Stomach smooth muscle (tissue), 2 donors: Measurements from ENCODE around the gene TMEM52.

Experiments
- H3K27ac ChIP-seq: one replicate; pipeline ENCODE4 v1.7.0; 2013; ENCODE audit warnings: mild to moderate bottlenecking, low read length, inconsistent platforms
- H3K27me3 ChIP-seq, 2 donors: one replicate each; pipeline ENCODE4 v1.7.0; 2013; ENCODE audit warnings: low read length in 2 of 2; ENCODE audit not compliant: insufficient read depth in 2 of 2, control insufficient read depth in 1 of 2
- H3K36me3 ChIP-seq, 2 donors: one replicate each; pipeline ENCODE4 v1.7.0; 2013; ENCODE audit warnings: low read length in 2 of 2; ENCODE audit not compliant: control insufficient read depth in 2 of 2, insufficient read depth in 2 of 2
- H3K4me1 ChIP-seq: one replicate; pipeline ENCODE4 v1.7.0; 2013; ENCODE audit warnings: low read length; ENCODE audit not compliant: control insufficient read depth, insufficient read depth
- H3K4me3 ChIP-seq, 2 donors: one replicate each; pipeline ENCODE4 v1.7.0; 2013; ENCODE audit warnings: low read length in 2 of 2
- H3K9ac ChIP-seq, 2 donors: one replicate each; pipeline ENCODE4 v1.7.0; 2013; ENCODE audit warnings: low read length in 2 of 2, mild to moderate bottlenecking in 1 of 2
- H3K9me3 ChIP-seq, 2 donors: one replicate each; pipeline ENCODE4 v1.7.0; 2013; ENCODE audit warnings: low read length in 2 of 2; ENCODE audit not compliant: control insufficient read depth in 2 of 2
- donor health status: healthy.
- donor health status: Pancreatic carcinoma.

The TMEM52 gene

DNA sequence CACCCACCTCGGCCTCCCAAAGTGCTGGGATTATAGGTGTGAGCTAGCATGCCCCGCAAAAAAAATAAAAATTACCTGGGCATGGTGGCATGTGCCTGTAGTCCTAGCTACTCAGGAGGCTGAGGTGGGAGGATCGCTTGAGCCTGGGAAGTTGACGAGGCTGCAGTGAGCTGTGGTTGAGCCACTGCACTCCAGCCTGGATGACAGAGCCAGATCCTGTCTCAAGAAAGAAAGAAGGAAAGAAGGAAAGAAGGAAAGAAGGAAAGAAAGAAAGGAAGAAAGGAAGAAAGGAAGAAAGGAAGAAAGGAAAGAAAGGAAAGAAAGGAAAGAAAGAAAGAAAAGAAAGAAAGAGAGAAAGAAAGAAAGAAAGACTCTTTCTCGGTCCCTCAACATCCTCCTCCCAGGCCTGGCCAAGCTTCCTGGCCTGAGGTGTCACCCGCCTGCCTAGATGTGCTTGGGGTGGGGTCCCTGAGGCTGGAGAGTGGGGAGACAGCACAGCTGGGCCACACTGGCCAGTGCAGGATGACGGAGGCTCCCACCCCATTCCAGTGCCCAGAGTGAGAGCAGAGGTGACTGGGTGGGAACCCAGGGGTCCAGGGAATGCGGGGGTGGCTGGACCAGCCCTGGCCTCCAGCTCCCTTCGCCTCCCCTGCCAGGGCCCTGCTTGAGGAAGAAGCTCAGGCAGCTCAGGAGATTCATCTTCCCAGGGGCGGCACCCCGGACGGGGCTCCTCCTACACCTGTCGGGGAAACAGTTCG lies 18.0 kb downstream of the TMEM52 start:
- peaks cover under 1 to 1% of the 10 kb centered on the region in 2 donors for H3K27me3 ChIP-seq
- H3K4me1 ChIP-seq = peaks cover 2% of the 10 kb centered on the region
- no peaks in the 10 kb centered on the region for H3K9me3 ChIP-seq
- no peaks in the 10 kb centered on the region for H3K36me3 ChIP-seq
- H3K27ac ChIP-seq = no peak overlapping the region
- no peak overlapping the region for H3K9ac ChIP-seq
- no peak overlapping the region for H3K4me3 ChIP-seq

DNA sequence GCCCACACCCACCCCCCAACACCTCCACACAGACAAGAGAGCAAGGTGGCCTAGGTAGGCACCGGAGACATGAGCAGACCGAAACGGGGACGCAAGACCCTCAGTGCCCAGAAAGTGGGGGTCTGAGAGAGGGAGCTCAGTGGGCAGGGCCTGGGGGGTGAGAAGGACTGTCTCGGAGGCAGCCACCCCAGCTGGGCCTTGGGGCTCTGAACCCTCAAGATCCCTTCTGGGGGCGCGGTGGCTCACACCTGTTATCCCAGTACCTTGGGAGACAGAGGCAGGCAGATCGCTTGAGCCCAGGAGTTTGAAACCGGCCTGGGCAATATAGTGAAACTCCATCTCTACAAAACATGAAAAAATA lies 19.1 kb downstream of the TMEM52 start:
- H3K27ac ChIP-seq = no peak overlapping the region

DNA sequence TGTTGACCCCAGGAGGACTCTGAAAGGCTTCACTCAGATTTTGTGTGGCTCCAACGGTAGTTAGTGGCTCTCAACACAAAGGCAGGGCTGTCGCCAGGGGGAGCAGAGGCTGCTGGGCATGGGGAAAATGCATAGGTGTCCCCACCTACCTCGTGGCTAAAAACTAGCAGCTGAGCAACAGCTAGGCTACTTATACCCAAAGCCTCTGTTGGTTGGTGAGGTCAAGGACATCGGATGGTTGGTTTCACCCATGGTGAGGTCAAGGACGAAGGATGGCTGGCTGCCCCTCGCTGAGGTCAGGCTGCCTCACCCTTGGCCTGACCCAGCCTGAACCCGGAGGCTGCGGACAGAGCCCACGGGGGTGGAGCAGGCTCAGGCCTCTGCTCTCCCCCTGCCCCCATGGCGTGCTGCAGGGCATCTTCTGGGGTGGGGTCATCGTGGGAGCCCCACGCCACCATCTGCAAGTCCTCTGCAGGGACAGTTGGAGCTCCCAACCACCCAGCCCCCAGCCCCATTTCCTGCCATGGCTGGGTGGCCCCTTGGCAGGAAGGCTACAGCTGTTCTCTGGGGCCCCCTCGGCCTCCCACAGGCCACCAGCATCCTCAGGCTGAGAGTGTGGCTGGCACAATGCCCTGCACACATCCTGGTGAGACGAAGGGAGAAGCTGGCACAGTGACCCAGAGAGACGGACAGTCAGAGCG lies 19.7 kb downstream of the TMEM52 start:
- Histone ChIP-seq H3K4me3 (no peak overlapping the region), H3K27me3 (peaks cover 13 to 18% of the 10 kb centered on the region in 2 donors), H3K9ac (no peak overlapping the region), H3K36me3 (no peaks in the 10 kb centered on the region), H3K27ac (no peak overlapping the region), H3K4me1 (peaks cover 8% of the 10 kb centered on the region), H3K9me3 (no peaks in the 10 kb centered on the region)

More for the DNA sequence above, 19.1 kb downstream of the TMEM52 start:
- Histone ChIP-seq H3K9ac (no peak overlapping the region), H3K9me3 (no peaks in the 10 kb centered on the region), H3K36me3 (no peaks in the 10 kb centered on the region), H3K4me1 (peaks cover 3% of the 10 kb centered on the region), H3K27me3 (peaks cover 11 to 12% of the 10 kb centered on the region in 2 donors), H3K4me3 (no peak overlapping the region)

DNA sequence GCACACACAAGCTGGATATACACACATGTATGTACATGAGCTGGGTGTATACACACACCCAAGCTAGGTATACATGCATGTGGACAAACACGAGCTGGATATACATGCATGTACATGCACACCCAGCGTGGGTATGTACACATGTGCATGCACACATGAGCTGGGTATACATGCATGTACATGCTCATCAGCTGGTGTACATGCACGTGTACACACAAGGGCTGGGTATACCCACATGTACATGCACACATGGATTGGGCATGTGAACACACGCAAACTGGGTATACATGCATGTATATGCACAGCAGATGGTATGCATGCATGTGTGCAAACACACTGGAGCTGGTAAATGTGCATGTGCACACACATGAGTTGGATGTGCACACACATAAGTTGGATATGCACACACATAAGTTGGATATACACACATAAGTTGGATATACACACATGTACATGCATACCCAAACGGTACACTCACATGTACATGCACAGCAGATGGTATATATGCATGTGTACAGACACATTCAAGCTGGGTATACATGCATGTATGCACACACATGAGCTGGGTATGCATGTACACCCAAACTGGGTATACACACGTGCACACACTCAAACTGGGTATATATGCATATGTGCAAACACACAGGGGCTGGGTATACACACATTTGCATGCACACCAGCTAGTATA lies 20.7 kb downstream of the TMEM52 start:
- no peaks in the 10 kb centered on the region for H3K9me3 ChIP-seq

DNA sequence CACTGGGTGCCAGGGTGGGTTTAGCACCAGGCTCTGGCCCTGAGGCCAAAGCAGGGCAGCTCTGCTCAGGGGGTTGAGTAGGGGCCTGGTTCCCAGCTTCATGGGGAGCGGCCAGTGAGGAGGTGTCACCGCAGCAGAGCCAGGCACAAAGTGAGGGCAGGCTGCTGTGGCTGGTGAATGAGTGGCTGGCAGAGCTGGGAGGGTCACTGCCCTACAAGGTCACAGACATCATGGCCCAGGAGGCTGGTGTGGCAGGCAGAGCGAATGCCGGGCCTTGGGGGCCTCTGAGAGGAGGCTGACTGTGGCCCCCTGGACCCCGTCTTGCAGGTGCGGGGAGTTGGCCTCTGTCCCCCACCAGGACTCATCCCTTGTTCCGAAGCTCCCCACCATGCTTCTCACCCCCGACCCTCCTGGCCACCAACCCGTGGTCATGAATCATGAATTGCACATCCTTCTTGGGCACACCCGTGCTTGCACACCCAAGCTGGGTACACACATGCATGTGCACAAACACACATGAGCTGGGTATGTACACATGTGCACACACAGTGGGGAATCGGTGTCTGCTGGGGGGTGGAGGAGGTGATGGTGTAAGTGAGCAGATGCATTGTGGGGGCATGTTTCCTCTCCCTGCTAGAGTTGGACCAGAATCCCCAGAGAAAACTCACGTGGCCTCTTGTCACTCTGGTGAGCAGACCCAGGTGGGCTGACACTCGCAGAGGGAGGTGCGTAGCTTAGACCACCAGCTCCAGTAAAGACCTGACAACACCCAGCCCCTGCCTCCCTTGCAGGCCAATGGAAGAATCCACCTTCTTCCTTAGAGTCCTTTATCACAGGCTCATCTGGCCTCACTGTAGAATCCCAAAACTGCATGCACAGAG lies 23.4 kb downstream of the TMEM52 start:
- Histone ChIP-seq H3K36me3 (no peaks in the 10 kb centered on the region), H3K27me3 (peaks cover 14 to 25% of the 10 kb centered on the region in 2 donors), H3K27ac (no peak overlapping the region), H3K9me3 (no peaks in the 10 kb centered on the region), H3K4me1 (peaks cover 26% of the 10 kb centered on the region), H3K4me3 (no peak overlapping the region), H3K9ac (no peak overlapping the region)

More for the DNA sequence above, 20.7 kb downstream of the TMEM52 start:
- Histone ChIP-seq H3K4me3 (no peak overlapping the region), H3K36me3 (no peaks in the 10 kb centered on the region), H3K27me3 (peaks cover 14 to 25% of the 10 kb centered on the region in 2 donors), H3K9ac (no peak overlapping the region), H3K27ac (no peak overlapping the region), H3K4me1 (peaks cover 14% of the 10 kb centered on the region)

DNA sequence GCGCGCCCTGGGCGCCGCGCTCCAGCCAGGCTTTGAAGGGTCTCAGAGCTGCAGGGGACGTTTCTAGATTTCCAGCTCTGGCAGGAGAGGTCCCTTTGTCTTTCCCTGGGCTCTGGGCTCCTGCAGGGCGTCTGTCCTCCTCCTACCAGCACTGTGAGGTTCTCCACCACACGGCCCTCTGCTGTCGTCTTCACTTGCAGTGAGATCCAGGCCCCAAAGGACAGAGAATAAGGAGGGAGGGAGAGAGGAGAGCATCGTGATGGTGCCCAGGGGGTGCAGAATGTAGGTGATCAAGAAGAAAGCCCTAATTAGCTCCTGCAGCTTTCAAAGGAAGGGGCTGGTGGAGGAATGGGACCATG lies 24.0 kb downstream of the TMEM52 start:
- Histone ChIP-seq H3K9ac (no peak overlapping the region), H3K4me3 (no peak overlapping the region), H3K36me3 (no peaks in the 10 kb centered on the region)

DNA sequence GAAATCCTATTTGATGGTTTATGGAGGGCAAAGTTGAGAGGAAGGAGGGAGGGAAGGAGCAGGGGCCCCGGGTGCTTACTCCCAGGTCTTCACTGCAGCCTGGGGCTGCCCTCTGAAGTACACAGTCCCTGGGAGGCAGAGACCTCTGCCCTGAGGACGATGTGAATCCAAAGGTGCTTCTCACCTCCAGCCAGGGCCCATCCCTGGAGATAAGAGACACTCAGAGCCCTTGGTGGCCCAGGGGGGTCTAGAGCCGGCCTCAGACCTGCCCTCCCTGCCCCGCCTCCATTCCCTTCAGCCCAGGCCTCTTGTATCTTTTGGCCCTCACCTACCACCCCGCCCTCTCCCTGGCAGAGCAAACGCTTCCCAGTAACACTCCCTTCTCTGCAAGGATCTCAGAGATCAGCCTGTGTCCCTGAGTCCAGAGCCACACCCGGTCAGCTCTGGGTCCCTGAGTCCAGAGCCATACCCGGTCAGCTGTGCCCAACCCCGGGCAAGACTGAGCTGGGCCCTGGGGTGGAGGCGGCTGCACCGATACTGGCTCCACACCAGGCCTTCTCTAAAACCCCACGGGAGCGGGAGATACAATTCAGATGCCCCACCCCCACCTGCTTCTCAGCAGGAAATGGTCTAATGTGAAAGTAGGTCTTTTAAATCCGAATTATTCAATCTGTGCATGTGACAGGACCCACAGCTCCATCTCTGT lies 24.6 kb downstream of the TMEM52 start:
- Histone ChIP-seq H3K4me1 (peaks cover 26% of the 10 kb centered on the region), H3K4me3 (peak overlapping the region in 1 of 2 donors; percentile 29), H3K27me3 (peaks cover 14 to 25% of the 10 kb centered on the region in 2 donors), H3K9ac (no peak overlapping the region), H3K36me3 (no peaks in the 10 kb centered on the region), H3K9me3 (no peaks in the 10 kb centered on the region), H3K27ac (no peak overlapping the region)

More for the DNA sequence above, 24.0 kb downstream of the TMEM52 start:
- Histone ChIP-seq H3K27ac (no peak overlapping the region), H3K4me1 (peaks cover 26% of the 10 kb centered on the region), H3K27me3 (peaks cover 14 to 25% of the 10 kb centered on the region in 2 donors), H3K9me3 (no peaks in the 10 kb centered on the region)

DNA sequence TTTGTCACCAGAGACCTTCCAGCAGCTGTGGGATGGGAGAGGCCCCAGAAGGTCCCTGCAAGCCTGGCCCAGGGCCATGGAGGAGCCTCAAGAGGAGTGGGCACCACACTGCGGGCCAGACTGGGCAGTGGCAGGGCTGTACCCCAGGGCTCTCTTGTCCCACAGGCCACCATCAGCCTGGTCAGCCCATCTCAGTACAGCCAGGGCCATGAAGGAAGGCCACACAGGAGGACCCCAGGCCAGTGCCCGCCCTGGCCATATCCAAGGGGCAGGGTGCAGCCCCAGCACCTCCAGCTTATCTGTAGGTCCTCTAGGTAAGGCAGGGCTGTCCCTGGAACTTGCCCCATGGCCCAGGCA lies 25.1 kb downstream of the TMEM52 start:
- peaks cover 14 to 25% of the 10 kb centered on the region in 2 donors for H3K27me3 ChIP-seq
- H3K9me3 ChIP-seq = no peaks in the 10 kb centered on the region
- peaks cover 31% of the 10 kb centered on the region for H3K4me1 ChIP-seq
- H3K27ac ChIP-seq = no peak overlapping the region
- H3K9ac ChIP-seq = no peak overlapping the region
- no peak overlapping the region for H3K4me3 ChIP-seq
- H3K36me3 ChIP-seq = no peaks in the 10 kb centered on the region

DNA sequence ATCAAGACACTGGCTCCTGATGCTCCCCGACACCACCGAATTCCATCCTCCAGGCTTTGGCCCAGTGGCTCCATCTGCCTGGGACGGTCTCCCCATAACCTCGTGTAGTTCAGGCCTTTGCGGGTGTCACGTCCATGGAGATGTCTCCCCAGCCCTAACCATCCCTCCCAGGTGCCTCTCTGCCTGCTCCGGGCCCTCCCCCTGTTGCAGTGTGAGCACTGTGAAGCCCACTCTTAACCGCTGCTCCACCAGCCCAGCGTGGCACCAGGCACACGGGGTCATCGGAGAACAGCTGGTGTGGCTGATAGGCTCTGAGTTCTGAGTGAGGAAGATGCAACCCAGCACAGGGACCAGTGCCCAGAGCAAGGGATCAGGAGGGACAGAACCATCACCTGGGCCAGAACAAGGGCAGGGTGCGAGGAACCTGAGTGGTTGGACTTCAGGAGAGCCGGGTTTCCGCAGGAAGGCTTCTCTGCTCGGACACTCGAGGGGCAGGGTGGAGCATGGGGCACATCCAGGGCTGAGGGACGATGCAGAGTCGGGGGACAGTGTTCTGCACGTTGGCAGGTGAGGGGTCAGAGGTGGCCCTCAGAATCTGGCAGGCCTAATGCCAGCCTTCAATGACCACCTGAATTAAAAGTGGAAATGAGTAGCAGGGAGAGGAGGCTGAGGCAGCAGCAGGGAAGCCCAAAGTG lies 25.6 kb downstream of the TMEM52 start:
- H3K4me1 ChIP-seq = peaks cover 36% of the 10 kb centered on the region
- H3K27me3 ChIP-seq = peaks cover 14 to 25% of the 10 kb centered on the region in 2 donors
- H3K9me3 ChIP-seq = no peaks in the 10 kb centered on the region
- no peaks in the 10 kb centered on the region for H3K36me3 ChIP-seq
- no peak overlapping the region for H3K4me3 ChIP-seq
- H3K27ac ChIP-seq = no peak overlapping the region
- H3K9ac ChIP-seq = no peak overlapping the region
